Measurements from ENCODE around the gene NFE2L2. TPM values are rescaled to one million over a fixed set of nuclear protein-coding genes. Genes with fewer than 3 reads are reported as not detected.

Gene NFE2L2
- total and polyA plus RNA-seq, 9 of the 15 experiments (the other 6 are each of a cell fraction or from before 2014, with no cell fraction given) = 29.3 to 120 (median 59.3) TPM

GRCh38 chr2:177257471-177257870, 7.1 kb downstream of the NFE2L2 start (continued):
- no peak for TF ChIP-seq UBTF (IDR thresholded peaks at IDR 0.05; ENCODE audit: borderline replicate concordance in 1 of 2, low read depth in 2 of 2, low read length in 2 of 2)

DNA sequence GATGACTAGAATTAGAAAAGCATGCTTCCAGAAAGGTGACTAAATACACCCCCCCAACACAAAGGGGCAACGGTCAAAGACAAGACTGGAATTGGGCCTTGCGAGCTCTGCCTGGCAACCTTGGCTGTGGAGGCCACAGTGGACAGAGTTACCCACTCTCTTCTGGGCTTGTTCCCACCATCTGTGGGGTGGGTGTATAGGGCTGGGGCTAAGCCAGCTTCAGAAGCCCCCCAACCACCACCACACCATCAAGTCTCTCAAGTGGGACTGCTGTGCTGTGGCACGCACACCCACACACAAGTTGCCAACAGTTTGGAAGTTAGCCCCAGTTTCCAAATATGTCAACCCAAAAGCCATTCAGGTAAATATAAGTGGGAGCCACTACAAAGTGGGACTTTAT, 7.8 kb downstream of the NFE2L2 start:
- intact Hi-C loops (cut with micrococcal nuclease) = no loop called here
- Histone ChIP-seq H3K36me3 (ENCODE audit: control insufficient read depth, insufficient read depth, low read length) (peaks cover 71% of the 10 kb centered on the region), H3K79me2 (ENCODE audit: control insufficient read depth, insufficient read depth, low read length) (peaks cover 100% of the 10 kb centered on the region), H4K20me1 (replicated peaks; ENCODE audit: control insufficient read depth, insufficient read depth, low read length) (peaks cover 51% of the 10 kb centered on the region), H3K9ac (ENCODE audit: insufficient read depth in 1 of 2, low read depth in 2 of 2, low read length in 2 of 2) (peak overlapping the region; percentile 3 to 81; a peak in 1 of 4 replicates), H3K9me1 (ENCODE audit: control insufficient read depth, insufficient read depth, low read length) (peaks cover 10% of the 10 kb centered on the region), H3K4me2 (ENCODE audit: insufficient read depth, low read length) (peak overlapping the region; percentile 33; the same call in 1 of the 2 replicates), H3K9me3 (replicated peaks; ENCODE audit: control insufficient read depth, insufficient read depth, low read depth, low read length) (peaks cover 18% of the 10 kb centered on the region), H3K27ac (ENCODE audit: extremely low read depth, low read depth, low read length) (peak overlapping the region; percentile 52; the same call in 2 of the 3 replicates), H3K4me3 (no peak overlapping the region), H2AFZ (ENCODE audit: low read depth, low read length) (no peak overlapping the region), H3K27me3 (ENCODE audit: control insufficient read depth in 2 of 2, insufficient read depth in 2 of 2, low read length in 2 of 2) (no peaks in the 10 kb centered on the region), H3K4me1 (replicated peaks in 1 of 2; ENCODE audit: control insufficient read depth in 2 of 2, insufficient read depth in 2 of 2, low read length in 2 of 2) (peaks cover 30 to 72% of the 10 kb centered on the region in 2 experiments)
- ChIA-PET CTCF (ENCODE audit: low intra/inter-chr PET ratio) (no interaction called here), POLR2A (interaction anchor here (0.9 to 10.9 kb wide), 6 partner anchors 7 to 437 kb away, joined by 3 to 199 read pairs (median 4); partner anchors contain the start of gene NFE2L2)
- no peak for FAIRE-seq
- 60% methylated on average over 3 of the region's 3 CpGs for WGBS (ENCODE audit: insufficient coverage, low coverage, missing lambda C conversion rate)
- BruUV-seq (replicated peaks) = no TSS peak
- in situ Hi-C loops (cut with MboI) = loop anchor here (5.0 kb wide), 1 partner anchor 89 kb away; no protein-coding TSS in a partner anchor
- peak; percentile 1; the same call in 2 of the 3 replicates for ATAC-seq
- no peak for DNase-seq (ENCODE audit: extremely low read depth in 1 of 4, low spot score in 3 of 4)
- no peak for TF ChIP-seq ZNF133 (CRISPR knock-in tag; IDR thresholded peaks at IDR 0.05)
- TF ChIP-seq, protein P1, sequence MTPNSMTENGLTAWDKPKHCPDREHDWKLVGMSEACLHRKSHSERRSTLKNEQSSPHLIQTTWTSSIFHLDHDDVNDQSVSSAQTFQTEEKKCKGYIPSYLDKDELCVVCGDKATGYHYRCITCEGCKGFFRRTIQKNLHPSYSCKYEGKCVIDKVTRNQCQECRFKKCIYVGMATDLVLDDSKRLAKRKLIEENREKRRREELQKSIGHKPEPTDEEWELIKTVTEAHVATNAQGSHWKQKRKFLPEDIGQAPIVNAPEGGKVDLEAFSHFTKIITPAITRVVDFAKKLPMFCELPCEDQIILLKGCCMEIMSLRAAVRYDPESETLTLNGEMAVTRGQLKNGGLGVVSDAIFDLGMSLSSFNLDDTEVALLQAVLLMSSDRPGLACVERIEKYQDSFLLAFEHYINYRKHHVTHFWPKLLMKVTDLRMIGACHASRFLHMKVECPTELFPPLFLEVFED (CRISPR knock-in tag; conservative IDR thresholded peaks at IDR 0.05) = no peak
- TF ChIP-seq, protein P2, sequence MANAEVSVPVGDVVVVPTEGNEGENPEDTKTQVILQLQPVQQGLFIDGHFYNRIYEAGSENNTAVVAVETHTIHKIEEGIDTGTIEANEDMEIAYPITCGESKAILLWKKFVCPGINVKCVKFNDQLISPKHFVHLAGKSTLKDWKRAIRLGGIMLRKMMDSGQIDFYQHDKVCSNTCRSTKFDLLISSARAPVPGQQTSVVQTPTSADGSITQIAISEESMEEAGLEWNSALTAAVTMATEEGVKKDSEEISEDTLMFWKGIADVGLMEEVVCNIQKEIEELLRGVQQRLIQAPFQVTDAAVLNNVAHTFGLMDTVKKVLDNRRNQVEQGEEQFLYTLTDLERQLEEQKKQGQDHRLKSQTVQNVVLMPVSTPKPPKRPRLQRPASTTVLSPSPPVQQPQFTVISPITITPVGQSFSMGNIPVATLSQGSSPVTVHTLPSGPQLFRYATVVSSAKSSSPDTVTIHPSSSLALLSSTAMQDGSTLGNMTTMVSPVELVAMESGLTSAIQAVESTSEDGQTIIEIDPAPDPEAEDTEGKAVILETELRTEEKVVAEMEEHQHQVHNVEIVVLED (CRISPR knock-in tag; IDR thresholded peaks at IDR 0.05) = no peak
- no peak for TF ChIP-seq ZNF79 (CRISPR knock-in tag; IDR thresholded peaks at IDR 0.05; ENCODE audit: low read depth)

Data from K562 (cell line).